Measurements from ENCODE around the gene TMEM154.
A peak's percentile ranks its signal among the peaks of the same experiment; 100 is the strongest.

The TMEM154 gene

DNA sequence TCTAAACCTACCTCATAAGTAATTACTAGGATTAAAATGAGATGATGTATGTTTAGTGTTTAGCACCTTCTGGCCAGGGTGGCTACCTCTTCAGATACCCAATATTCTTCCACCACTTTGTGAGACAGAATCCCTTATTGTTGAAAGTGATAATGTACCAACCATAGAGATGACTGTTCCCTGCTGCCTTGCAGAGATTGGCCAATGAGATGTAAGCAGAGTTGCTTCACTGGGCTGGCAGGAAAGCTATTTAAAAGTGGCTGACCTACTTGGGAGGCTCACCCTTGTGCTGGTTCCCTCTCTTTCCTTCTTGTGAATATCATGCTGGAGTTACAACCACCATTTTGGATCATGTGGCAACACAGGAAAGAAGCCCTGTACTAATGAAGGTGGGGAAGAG lies 58.9 kb downstream of the TMEM154 start:
- no peak for DNase-seq

DNA sequence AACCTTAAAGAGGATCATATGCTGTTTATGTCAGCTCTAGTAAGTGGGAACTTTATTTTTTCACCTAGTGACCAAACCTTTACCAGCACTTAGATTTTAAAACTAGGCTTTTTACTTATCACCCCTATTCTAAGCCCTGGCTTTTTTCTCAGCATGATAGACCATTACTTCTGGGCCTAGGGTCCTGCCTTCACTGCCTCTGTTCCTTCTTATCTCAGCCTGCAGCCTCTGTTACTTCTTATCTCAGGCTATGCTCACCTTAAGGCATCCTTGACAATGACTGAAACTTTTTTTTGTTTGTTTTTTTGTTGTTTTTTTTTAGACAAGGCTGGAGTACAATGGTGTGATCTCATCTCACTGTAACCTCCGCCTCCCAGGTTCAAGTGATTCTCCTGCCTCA lies 59.6 kb downstream of the TMEM154 start:
- DNase-seq: no peak

DNA sequence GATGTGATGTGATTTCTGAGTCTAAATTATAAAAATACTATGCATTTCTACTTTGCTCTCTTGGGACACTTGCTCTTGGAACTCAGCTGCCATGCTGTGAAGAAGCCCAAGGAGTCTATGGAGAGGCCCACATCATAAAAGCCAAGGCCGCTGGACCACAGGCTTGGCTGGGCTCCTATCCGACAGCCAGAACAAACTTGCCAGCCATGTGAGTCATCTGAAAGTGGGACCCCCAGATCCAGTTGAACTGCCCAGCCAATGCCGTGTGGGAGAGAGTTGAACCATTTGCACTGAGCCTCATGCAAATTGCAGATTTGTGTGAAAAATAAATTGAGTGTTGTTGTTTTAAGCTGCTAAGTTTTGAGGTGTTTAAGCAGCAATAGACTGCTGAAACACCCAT lies 60.2 kb downstream of the TMEM154 start:
- no peak for DNase-seq

DNA sequence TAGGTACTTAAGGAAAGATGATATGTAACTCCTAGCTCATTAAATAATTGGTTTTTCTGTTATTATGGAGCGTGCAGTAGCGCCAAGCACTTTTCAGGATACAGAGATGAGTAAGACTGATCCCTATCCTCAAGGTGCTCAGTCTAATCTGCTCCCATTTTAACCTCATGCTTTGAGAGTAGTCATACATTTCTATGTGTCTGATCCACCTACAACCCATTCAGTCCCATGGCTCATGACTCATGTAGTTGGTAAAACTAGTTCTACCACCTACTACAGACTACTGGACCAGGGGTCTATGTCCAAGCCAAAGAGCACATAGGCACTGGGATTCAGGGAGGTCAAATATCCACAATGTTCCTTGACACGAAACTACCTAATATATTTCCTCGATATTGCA lies 60.8 kb downstream of the TMEM154 start:
- no peak for DNase-seq

DNA sequence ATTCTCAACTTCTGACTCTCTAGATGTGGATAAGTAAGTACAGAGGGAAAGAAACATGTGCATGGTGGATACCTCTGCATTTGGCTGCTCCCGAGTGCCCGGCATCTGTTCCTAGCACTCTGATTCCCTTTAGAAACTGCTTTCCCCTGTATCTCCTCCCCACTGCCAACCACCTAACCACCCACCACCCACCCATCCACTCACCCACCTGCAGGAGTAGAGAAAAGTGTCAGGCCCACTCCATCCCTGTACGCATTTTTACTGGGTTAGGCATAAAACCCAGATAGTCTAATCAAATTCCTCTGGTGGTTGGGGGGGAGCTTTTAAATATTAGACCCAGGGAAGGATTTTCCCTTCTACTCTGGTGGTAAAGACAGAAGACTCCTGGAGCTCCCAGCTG lies 63.0 kb downstream of the TMEM154 start:
- DNase-seq: no peak

DNA sequence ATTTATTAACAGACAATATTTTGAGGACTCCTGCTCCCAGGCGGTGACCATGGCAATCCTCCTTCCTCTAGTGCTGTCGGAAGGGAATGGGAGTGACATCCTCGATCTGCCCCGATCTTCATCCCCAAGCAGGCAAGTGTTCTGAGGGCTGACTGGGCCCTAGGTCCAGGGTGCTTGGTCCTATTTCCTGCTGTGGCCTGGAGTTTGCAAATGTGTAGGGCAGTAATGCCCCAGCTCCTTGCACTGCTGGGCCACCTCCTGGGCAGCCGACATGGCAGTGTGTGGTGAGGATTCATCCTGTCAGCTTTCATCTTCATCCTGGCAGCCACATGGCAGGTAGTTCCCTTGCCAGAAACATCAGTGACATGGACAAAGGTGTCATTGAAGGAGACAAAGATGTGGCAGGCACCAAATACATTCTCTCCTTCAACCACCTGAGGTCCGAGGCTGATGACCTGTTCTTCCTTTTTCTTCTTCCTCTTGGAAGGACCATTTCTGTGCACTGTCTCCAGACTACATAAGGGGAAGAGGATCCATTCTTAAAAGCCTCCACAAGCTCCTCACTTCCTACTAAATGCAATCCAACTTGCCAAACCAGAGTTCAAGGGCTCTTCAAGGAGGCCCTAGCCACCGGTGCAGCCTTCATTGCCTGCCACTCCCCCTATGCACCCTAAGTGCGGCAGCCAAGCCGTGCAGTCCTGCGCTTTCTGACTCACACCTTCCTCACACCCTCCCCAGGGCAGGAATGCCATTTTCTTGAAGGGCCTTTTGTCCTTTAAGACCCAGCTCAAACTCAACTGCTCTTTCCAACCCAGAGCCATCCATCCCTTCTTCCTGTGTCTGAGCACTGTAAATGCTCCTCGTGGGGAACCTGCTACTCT lies 65.7 kb downstream of the TMEM154 start:
- DNase-seq: no peak

DNA sequence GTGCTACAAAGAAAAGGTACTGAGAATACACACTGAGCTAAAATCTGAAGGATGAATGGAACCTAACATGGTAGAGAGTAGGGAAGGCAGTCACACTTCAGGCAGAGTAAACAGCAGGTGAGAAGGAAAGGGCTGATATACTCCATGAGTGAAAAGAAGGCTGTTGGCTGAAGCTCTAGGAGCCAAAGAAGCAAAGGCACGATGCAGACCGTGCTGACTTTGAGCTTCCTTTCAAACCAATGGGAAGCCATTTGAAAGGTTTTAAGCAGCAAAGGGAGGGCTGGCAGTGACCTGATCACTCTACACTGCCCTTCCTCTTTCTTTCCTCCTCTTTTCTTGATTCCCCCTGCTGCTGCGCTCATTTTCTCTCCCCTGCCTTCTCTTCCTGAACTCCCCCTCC lies 66.4 kb downstream of the TMEM154 start:
- peak; percentile 18 for DNase-seq

DNA sequence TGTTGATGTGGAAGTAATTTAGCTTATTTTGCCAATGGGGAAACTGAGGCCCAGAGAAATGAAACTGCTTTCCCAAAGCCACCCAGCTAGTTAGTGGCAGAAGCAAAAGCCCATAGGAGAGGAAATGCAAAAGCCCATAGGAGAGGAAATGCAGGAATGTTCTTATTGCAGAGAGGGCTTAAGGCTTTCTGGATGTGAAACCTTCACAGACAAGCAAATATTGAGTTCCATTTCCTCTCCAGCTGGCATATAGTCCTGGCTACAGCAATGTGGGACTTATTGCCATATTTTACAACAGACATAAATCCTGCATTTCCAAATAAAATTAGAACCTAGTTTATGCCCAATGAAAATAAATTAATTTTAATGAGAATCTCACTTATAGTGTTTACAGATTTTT lies 69.7 kb downstream of the TMEM154 start:
- no peak for DNase-seq

DNA sequence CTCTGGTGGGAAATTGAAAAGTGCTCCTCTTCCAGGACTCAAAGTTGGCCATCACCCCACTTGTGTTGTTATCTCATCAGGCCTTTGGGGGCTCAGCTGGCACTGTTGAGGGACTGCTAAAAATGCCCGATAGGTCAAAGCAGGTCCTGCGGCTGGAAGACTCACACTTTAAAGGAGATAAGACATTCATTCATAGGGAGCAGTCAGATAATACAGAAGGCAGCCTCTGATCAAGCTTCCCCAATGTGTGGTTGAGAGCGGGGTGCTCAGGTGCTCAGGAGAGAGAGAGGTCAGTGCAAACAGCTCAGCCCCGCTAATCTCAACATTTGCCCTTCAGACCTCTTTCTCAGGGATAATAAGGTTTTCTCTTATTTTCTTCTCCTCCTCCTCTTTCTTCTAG lies 70.3 kb downstream of the TMEM154 start:
- DNase-seq: no peak

DNA sequence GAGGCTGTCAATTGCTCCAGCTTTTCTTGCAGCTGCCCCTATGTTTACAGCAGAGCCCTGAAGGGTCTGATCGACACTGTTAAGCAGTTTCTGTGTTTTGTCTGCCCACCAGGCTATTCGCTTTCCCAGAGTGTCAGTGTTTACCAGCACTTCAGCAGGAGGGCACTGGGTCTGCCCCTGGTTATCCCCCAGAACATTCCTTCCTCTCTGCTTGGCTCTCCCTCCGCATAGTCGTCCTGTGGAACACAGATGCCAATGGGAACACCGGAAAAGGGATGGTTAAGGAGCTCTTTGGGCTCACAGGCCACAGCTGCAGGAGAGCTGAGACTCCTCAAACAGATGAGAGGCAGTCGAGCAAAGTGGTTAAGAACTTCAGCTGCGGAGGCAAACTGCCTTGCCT lies 72.6 kb downstream of the TMEM154 start:
- DNase-seq: no peak

DNA sequence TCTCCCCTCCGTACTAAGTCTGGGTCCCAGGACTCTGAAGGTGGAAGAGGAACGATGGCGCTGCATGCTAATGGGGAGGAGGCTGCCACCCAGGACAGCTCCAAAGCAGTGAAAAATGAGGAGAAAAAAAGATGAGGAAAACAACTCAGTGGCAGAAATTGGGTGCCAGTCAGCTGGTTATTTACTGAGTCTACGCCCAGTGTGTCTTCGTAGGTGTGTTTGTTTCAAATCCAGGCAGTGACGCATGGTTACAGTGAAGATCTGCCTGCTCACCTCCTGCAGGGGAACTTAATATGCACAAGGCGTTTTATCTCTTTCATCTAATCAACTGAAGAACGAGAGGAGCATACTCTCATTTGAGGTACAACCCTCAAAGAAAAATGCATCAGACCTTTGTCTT lies 73.0 kb downstream of the TMEM154 start:
- no peak for DNase-seq

DNA sequence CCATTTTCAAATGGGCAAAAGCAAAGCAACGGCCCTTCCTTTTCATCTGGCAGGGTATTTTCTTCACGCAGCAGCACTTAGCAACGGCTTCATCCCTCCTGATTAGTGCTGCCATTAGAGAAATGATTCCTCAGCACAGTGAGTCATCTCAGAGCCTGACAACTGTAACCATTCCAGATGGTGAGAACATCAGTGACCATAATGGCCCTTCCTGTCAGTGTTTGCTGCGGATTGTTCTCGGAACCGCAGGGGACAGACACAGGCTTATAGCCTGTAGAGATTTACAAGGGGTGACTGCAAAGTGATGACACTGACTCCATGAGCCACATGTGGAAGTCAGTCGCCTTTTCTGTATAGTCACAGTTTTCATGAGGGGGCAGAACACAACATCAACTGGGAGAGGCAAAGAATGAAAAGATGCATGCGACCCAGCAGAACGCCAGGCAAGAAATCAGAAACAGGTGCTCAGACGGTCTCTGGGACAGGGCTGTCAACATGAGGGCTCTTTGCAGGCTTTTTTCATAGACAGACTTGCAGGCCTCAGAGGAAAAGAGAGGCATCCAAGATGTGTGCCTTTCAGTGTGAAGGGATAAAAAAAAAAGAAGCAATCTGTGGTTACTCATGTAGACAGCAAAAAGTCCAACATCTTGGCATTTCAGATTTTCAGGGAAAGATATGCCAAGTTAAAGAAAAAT lies 74.0 kb downstream of the TMEM154 start:
- DNase-seq: no peak

DNA sequence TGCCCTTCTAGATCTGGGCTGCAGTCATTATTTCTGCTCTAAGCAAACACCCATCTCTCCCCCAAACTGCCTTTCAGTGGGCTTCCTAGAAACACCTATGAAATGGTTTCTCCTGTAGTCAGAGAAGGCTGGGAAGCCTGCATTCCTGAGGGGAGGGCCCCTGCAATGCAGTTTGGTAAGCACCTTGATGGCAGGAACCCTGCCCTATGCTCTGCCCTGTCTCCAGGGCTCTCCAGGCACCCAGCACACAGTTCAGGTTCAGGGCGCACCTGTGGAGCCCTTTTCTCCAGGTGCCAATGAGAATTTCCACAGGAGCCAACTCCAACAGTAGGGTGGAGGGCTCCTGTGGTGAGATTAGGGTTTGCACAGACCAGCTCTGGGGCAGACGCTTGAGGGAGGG lies 74.8 kb downstream of the TMEM154 start:
- no peak for DNase-seq

DNA sequence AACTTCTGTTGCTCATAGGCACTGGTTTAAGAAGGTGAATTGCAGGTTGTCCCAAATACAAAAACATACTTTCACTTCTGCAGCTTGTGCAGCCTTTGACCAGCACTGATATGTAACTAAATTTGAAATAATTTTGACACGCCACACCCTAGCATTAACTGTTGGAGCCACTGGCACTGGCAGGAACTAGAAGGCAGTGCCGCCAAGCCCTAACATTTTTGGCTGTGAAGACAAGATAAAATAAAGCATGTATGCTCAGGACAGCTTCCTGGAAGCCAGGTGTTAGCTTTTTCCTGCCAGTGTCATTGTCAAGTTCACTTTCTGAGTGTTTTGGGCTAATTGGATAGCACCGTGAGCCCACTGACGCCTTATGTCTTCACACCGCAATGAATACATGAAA lies 78.6 kb downstream of the TMEM154 start:
- DNase-seq: no peak

DNA sequence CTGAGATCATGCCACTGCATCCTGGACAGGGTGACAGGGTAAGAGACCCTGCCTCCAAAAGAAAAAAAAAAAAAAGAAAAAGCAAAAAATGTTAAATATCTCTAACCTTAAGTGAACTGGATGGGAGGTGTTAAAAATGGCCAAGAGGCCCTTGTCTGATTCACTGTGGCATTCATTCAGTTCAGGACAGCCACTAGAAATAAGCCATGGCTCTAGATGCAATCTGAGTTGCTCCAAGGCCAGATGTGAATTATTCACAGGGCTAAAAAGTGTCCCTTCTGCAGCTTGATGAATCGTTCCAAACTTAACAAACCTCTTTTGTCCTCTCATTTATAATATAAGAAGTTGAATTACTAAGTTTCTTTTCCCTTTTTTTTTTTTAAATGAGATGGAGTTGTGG lies 80.2 kb downstream of the TMEM154 start:
- no peak for DNase-seq

DNA sequence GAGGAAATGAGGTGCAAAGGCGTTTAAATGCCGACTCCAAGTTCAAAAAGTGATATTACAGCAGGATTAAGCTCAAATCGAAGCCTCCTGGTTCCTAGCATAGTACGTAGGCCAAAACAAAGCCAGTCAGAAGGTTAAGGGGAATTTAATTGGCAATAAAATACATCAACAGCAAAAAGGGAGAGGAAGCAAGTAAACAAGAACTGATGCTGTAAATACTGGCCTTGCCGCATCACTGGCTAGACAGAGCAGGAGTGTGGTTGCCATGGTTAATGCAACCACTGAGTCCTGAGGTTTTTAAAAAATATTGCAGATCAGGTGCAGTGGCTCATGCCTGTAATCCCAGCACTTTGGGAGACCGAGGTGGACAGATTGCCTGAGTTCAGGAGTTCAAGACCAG lies 80.7 kb downstream of the TMEM154 start:
- DNase-seq: no peak

DNA sequence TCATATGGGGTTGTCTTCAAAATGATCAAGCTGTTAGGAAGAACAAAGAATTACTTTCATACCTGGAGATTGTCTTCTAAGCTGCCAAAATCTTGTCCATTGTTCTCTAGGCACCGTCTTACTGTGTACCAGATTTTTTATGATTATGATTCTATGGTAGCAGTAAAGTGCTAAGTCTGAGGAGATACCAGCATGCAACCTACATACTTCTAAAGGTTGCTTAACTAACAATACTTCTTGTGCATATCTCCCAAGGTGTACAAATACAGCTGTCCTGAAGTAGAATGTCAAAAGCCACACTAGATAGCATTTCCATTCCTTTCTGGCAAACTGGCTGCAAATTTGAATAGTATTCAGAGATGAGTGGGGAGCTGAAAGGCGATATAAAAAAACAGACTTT lies 81.3 kb downstream of the TMEM154 start:
- DNase-seq: no peak

DNA sequence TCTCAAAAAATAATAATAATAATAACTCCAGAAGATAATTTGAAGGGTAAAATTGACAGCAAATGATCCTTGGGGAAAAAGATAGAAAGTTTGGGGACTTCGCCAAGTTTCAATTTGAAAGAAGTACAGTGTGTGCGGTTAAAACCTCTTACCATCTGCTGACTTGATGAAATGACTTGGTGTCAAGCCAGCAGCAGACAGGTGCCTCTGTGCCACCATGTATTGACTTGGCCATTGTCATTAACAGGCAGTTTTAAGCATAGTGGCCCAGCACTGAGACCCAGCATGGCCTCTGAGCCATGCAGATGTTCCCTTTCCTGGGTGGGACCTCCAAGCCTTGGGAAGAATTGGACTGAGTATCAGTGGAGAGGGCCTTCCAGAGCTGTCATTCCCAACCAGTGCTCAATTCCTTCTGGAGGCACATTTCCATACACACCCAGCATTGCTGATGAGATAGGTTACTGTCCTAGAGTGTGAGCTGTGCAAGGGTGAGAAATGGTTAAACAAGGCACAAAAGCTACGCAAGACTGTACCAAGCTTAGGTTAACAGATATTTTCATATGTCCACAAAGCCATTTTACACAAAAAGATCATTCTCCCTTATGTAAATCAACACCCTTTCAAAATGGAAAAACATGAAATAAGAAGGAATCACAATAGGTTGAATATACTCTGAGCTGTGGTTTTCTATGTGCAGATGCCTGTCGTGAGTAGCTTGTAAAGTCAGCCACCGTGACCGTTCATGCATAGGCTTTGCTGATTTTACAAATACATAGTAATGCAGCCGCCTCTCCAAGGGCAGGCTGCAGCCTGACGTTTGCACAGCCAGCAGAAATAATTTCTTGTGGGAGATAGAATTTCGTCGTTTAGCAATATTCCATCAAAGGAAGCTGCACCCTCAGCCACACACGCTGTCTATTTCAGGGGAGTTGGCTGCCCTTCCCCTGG lies 84.5 kb downstream of the TMEM154 start:
- DNase-seq: no peak

DNA sequence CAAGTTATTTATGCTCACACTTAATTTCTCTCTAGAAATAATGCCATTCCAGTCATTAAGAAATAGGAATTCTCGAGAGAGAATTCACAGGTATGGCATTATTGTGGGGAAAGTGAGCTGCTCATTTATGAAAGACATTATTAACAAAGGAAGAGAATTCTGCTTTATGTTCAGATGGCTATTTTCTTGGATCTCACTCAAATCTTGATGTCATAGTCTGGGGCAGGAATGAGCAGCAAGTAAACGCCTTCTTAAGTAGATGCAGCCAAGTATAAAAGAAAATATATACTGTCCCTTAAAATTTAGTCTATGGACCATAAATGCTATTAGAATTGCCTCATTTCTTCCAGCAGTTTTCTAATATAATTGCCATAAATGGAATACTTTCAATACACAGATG lies 85.7 kb downstream of the TMEM154 start:
- no peak for DNase-seq

DNA sequence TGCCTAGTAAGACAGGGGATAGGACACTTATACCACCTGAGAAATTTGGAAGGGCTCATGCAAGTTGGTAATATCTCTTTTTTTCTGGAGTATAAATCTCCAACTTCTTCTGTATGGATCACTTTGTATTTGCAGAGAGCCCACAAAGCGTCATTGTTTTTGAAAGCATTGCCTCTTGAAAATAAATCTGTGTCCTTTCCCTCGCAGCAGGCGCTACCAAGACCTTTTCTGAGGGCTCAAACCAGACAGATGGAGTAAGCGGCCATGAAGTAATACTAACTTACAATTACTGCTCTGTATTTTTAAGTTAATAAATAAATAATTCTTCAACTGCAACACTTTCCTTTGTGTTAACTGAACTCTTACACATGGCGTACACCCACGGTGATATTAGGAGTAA lies 87.9 kb downstream of the TMEM154 start:
- DNase-seq: no peak

DNA sequence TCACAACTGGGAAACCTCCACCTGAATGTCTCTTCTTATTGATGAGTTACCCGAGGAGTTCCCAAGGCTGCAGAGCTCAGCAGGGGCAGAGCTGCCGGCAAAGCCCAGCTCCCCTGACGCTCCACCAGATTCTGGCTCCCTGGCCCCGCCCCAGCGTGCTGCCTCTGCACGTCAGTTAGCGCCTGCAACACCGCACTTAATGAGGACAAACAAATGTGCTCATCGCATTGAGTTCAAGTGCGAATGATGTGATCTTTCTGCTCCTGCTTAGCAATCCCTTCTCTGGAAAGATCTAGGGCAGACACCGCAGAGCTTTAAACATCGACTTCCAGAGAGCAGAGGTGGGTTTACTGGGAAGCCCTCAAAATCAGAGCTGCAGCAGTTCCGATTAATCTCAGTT lies 88.4 kb downstream of the TMEM154 start:
- DNase-seq: peak; percentile 30

DNA sequence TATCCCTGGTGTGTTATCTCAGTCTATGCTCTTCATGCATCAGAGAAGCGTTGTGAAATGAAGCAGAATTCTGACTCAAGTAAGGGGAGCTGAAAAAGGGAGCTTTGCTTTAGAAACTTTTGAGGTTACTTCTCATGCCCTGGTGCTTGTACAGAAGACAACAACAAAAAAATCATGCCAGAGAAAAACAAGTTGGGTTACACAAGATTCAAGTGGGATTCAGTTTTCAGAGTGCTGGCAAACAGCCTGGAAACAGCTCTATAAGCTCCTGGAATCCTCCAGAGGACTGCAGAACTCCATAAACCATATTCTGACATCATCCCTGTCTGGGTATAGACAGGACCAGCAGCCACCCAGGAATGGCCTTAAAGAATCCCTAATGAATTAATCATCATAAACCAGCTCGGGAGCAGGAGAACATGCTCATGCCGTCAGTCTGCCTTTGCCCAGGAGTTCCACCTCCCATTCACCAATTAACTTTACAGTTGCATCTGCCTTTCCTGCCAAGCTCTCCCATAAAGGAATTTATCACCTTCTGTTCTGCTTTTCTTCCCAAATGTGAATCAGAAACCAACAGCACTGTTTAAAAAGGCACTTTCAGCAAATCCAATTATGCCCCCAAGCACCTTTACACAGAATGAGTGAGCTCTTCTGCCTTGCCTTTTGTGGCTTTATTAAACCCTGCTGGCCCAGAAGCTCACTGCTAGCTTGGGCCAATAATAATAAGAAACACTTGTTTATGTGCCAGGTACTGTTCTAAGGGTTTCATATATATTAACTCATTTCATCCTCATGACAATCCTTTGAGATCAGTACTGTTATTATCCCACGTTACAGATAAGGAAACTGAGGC lies 89.4 kb downstream of the TMEM154 start:
- DNase-seq: no peak

DNA sequence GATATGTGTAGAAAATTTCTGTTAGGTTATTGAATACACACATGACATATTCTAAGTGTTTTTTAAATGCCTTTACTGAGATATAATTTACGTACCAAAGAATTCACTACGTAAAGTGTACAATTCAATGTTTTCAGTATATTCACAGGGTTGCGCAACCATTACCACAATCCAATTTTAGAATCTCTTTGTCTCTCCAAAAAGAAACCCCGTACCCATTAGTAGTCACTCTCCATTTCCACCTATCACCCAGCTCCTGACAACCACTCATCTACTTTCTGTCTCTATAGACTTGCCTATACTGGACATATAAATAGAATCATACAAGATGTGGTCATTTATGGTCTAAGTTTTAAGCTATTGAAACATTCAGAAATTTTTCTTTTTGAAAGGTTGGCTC lies 90.9 kb downstream of the TMEM154 start:
- no peak for DNase-seq

Measured in NCI-H748 treated with DMSO at 0.1 percent for 48 hours (cell line).